Stimulated activated naive B cell treated with anti-CD40 and anti-IgM and Interleukin-4, amounts not matched to agents 10 μg/mL and 1 μg/mL and 100 μg/mL, for 72 hours (primary cell): ENCODE measurements around the gene AGGF1.
"Not testable (repeated sequence)": the region's sequence is repeated elsewhere in the genome, so short reads cannot be mapped to it uniquely, and the experiment has no call there.

ENCODE experiments used
- ATAC-seq, 2 donors: fragments of 150-1000 bp; cut with Tn5 transposase; replicated peaks; 2 replicates each; pipeline ENCODE4 v1.10.0; 2021; ENCODE audit warnings: moderate library complexity in 1 of 2
- DNase-seq: peaks from one replicate; pipeline ENCODE4 v3.0.0; 2021
- H3K27ac Mint-ChIP-seq: one replicate; pipeline ENCODE4 v1.8.0; 2022; ENCODE audit warnings: mild to moderate bottlenecking, mixed read lengths
- H3K27me3 Mint-ChIP-seq, 2 donors: one replicate each; pipeline ENCODE4 v1.8.0; 2022; ENCODE audit warnings: mixed read lengths in 2 of 2
- H3K36me3 Mint-ChIP-seq, 2 donors: one replicate each; pipeline ENCODE4 v1.8.0; 2022; ENCODE audit warnings: mixed read lengths in 2 of 2, mild to moderate bottlenecking in 1 of 2
- H3K4me1 Mint-ChIP-seq, 2 donors: one replicate each; pipeline ENCODE4 v1.8.0; 2022; ENCODE audit warnings: mixed read lengths in 2 of 2, mild to moderate bottlenecking in 1 of 2
- H3K4me3 Mint-ChIP-seq, 2 donors: one replicate each; pipeline ENCODE4 v1.8.0; 2022; ENCODE audit warnings: mild to moderate bottlenecking in 2 of 2, mixed read lengths in 2 of 2, moderate library complexity in 1 of 2
- H3K9me3 Mint-ChIP-seq, 2 donors: one replicate each; pipeline ENCODE4 v1.8.0; 2022; ENCODE audit warnings: mixed read lengths in 2 of 2, mild to moderate bottlenecking in 1 of 2

The AGGF1 gene

GRCh38 chr5:77030097-77031071, at the start of gene AGGF1:
Gene AGGF1 (plus strand): TSS chr5:77030404. CDS start chr5:77030767, 363 bp downstream.
- Mint-ChIP-seq H3K27me3 (peaks cover 0 to 3% of the 10 kb centered on the region in 2 donors), H3K4me3 (peak within 1 kb of the TSS; percentile 87 to 96), H3K4me1 (peaks cover 3 to 11% of the 10 kb centered on the region in 2 donors), H3K27ac (peak within 1 kb of the TSS; percentile 98), H3K9me3 (peaks cover 9 to 13% of the 10 kb centered on the region in 2 donors), H3K36me3 (peaks cover 9 to 19% of the 10 kb centered on the region in 2 donors)
- ATAC-seq (peak; percentile 98 to 99), DNase-seq (peak; percentile 85)

GRCh38 chr5:76980518-76981144, 49.6 kb upstream of the AGGF1 start:
- no peaks in the 10 kb centered on the region for H3K4me1 Mint-ChIP-seq
- ATAC-seq = no peak
- no peak overlapping the region for H3K27ac Mint-ChIP-seq
- no peaks in the 10 kb centered on the region for H3K36me3 Mint-ChIP-seq
- DNase-seq = no peak
- H3K4me3 Mint-ChIP-seq = no peak overlapping the region
- peaks cover 0 to 3% of the 10 kb centered on the region in 2 donors for H3K27me3 Mint-ChIP-seq
- no peaks in the 10 kb centered on the region for H3K9me3 Mint-ChIP-seq

- H3K4me3 Mint-ChIP-seq = no peak overlapping the region
- H3K27ac Mint-ChIP-seq = no peak overlapping the region
- H3K4me1 Mint-ChIP-seq = no peaks in the 10 kb centered on the region
- DNase-seq (no peak), ATAC-seq (no peak)
- no peaks in the 10 kb centered on the region for H3K9me3 Mint-ChIP-seq
- H3K36me3 Mint-ChIP-seq = no peaks in the 10 kb centered on the region
- peaks cover 0 to 3% of the 10 kb centered on the region in 2 donors for H3K27me3 Mint-ChIP-seq
Observed at GRCh38 chr5:76982450-76982849, 47.8 kb upstream of the AGGF1 start.

- Mint-ChIP-seq H3K27ac (no peak overlapping the region), H3K36me3 (no peaks in the 10 kb centered on the region), H3K9me3 (no peaks in the 10 kb centered on the region), H3K27me3 (peaks cover 0 to 3% of the 10 kb centered on the region in 2 donors), H3K4me1 (no peaks in the 10 kb centered on the region), H3K4me3 (no peak overlapping the region)
- no peak for ATAC-seq
- no peak for DNase-seq
Observed at GRCh38 chr5:76983468-76983867, 46.7 kb upstream of the AGGF1 start.

- Mint-ChIP-seq H3K4me3 (no peak overlapping the region), H3K27me3 (no peaks in the 10 kb centered on the region), H3K4me1 (no peaks in the 10 kb centered on the region), H3K27ac (no peak overlapping the region), H3K36me3 (no peaks in the 10 kb centered on the region), H3K9me3 (no peaks in the 10 kb centered on the region)
- no peak for DNase-seq
- no peak for ATAC-seq
Observed at GRCh38 chr5:76986825-76987526, 43.2 kb upstream of the AGGF1 start.

- Mint-ChIP-seq H3K9me3 (peaks cover 0 to 1% of the 10 kb centered on the region in 2 donors), H3K4me3 (no peak overlapping the region), H3K4me1 (no peaks in the 10 kb centered on the region), H3K36me3 (no peaks in the 10 kb centered on the region), H3K27me3 (no peaks in the 10 kb centered on the region), H3K27ac (no peak overlapping the region)
- ATAC-seq = no peak
- DNase-seq = no peak
Observed at GRCh38 chr5:76990899-76991459, 39.2 kb upstream of the AGGF1 start.

- H3K27ac Mint-ChIP-seq, H3K36me3 Mint-ChIP-seq, H3K9me3 Mint-ChIP-seq, ATAC-seq, H3K4me3 Mint-ChIP-seq, H3K4me1 Mint-ChIP-seq, H3K27me3 Mint-ChIP-seq, DNase-seq: not testable (repeated sequence)
Observed at GRCh38 chr5:76993436-76993835, 36.8 kb upstream of the AGGF1 start.

- Mint-ChIP-seq H3K4me3 (no peak overlapping the region), H3K27me3 (no peaks in the 10 kb centered on the region), H3K4me1 (no peaks in the 10 kb centered on the region), H3K27ac (no peak overlapping the region), H3K9me3 (peaks cover 0 to 1% of the 10 kb centered on the region in 2 donors), H3K36me3 (no peaks in the 10 kb centered on the region)
- no peak for ATAC-seq
- no peak for DNase-seq
Observed at GRCh38 chr5:76994337-76994736, 35.9 kb upstream of the AGGF1 start.

GRCh38 chr5:76998251-76998650, 32.0 kb upstream of the AGGF1 start:
- H3K4me1 Mint-ChIP-seq, H3K36me3 Mint-ChIP-seq, H3K27me3 Mint-ChIP-seq, DNase-seq, H3K4me3 Mint-ChIP-seq, H3K27ac Mint-ChIP-seq, H3K9me3 Mint-ChIP-seq, ATAC-seq: not testable (repeated sequence)

GRCh38 chr5:76999451-76999850, 30.8 kb upstream of the AGGF1 start:
- no peak for ATAC-seq

GRCh38 chr5:77003246-77003645, 27.0 kb upstream of the AGGF1 start:
- Mint-ChIP-seq H3K36me3 (no peaks in the 10 kb centered on the region), H3K27ac (no peak overlapping the region), H3K27me3 (peaks cover 5 to 14% of the 10 kb centered on the region in 2 donors), H3K9me3 (no peaks in the 10 kb centered on the region), H3K4me3 (no peak overlapping the region), H3K4me1 (no peaks in the 10 kb centered on the region)
- ATAC-seq (no peak), DNase-seq (no peak)

More at GRCh38 chr5:76999451-76999850, 30.8 kb upstream of the AGGF1 start:
- no peaks in the 10 kb centered on the region for H3K9me3 Mint-ChIP-seq
- no peak overlapping the region for H3K4me3 Mint-ChIP-seq
- peaks cover 5% of the 10 kb centered on the region in 2 donors for H3K27me3 Mint-ChIP-seq
- no peak overlapping the region for H3K27ac Mint-ChIP-seq
- no peaks in the 10 kb centered on the region for H3K4me1 Mint-ChIP-seq
- no peak for DNase-seq
- no peaks in the 10 kb centered on the region for H3K36me3 Mint-ChIP-seq

GRCh38 chr5:77006124-77006523, 24.1 kb upstream of the AGGF1 start:
- no peaks in the 10 kb centered on the region for H3K9me3 Mint-ChIP-seq
- H3K27ac Mint-ChIP-seq = no peak overlapping the region
- no peaks in the 10 kb centered on the region for H3K4me1 Mint-ChIP-seq
- H3K4me3 Mint-ChIP-seq = no peak overlapping the region
- no peak for ATAC-seq
- peaks cover 5 to 18% of the 10 kb centered on the region in 2 donors for H3K27me3 Mint-ChIP-seq
- H3K36me3 Mint-ChIP-seq = no peaks in the 10 kb centered on the region
- DNase-seq = no peak

- Mint-ChIP-seq H3K4me1 (no peaks in the 10 kb centered on the region), H3K9me3 (no peaks in the 10 kb centered on the region), H3K4me3 (no peak overlapping the region), H3K27me3 (peaks cover 0 to 17% of the 10 kb centered on the region in 2 donors), H3K27ac (no peak overlapping the region), H3K36me3 (no peaks in the 10 kb centered on the region)
- no peak for ATAC-seq
- DNase-seq = no peak
Observed at GRCh38 chr5:77008413-77008812, 21.8 kb upstream of the AGGF1 start.

- Mint-ChIP-seq H3K9me3 (no peaks in the 10 kb centered on the region), H3K27ac (no peak overlapping the region), H3K4me3 (no peak overlapping the region), H3K4me1 (no peaks in the 10 kb centered on the region), H3K36me3 (no peaks in the 10 kb centered on the region), H3K27me3 (peaks cover 0 to 17% of the 10 kb centered on the region in 2 donors)
- DNase-seq = no peak
- ATAC-seq = no peak
Observed at GRCh38 chr5:77010243-77010642, 20.0 kb upstream of the AGGF1 start.
